ENCODE results near the gene DMD. TPM values are rescaled to one million over a fixed set of nuclear protein-coding genes. Genes with fewer than 3 reads are reported as not detected.

Gene DMD
- total RNA-seq, 4 donors from 2014 or later = 18.7 to 69.5 (median 38.5) TPM

DNA sequence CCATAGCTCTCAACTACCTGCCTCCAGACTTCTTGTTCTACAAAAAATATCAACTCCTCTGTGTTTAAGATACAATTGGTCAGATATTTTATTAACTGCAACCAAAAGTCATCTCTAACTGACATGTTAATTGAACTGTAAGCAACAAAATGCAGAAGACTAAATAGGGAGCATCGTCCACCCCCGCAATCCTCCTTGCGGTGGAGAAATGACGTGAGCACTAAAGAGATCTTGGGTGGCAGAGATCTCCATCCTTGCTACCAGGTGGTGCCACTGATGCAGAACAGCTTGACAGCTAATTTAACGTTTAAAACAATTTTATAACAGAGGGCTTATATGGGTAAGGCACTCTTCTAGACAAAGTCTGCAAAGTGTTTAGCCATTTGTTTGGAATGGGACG lies 1975.1 kb downstream of the DMD start:
- TF ChIP-seq, protein P1, sequence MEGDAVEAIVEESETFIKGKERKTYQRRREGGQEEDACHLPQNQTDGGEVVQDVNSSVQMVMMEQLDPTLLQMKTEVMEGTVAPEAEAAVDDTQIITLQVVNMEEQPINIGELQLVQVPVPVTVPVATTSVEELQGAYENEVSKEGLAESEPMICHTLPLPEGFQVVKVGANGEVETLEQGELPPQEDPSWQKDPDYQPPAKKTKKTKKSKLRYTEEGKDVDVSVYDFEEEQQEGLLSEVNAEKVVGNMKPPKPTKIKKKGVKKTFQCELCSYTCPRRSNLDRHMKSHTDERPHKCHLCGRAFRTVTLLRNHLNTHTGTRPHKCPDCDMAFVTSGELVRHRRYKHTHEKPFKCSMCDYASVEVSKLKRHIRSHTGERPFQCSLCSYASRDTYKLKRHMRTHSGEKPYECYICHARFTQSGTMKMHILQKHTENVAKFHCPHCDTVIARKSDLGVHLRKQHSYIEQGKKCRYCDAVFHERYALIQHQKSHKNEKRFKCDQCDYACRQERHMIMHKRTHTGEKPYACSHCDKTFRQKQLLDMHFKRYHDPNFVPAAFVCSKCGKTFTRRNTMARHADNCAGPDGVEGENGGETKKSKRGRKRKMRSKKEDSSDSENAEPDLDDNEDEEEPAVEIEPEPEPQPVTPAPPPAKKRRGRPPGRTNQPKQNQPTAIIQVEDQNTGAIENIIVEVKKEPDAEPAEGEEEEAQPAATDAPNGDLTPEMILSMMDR (IDR thresholded peaks at IDR 0.05) = no peak
- TF ChIP-seq POLR2A (IDR thresholded peaks at IDR 0.05) (no peak), POLR2AphosphoS5 (IDR thresholded peaks at IDR 0.05) (no peak), EP300 (IDR thresholded peaks at IDR 0.05) (no peak)
- Histone ChIP-seq H3K9me3 (no peaks in the 10 kb centered on the region), H3K4me1 (peaks cover 2% of the 10 kb centered on the region), H3K27ac (no peak overlapping the region), H3K36me3 (no peaks in the 10 kb centered on the region), H3K27me3 (no peaks in the 10 kb centered on the region), H3K4me3 (no peak overlapping the region)
- no peak for DNase-seq (ENCODE audit: low spot score in 2 of 2)
- 59% methylated on average over 6 of the region's 6 CpGs for WGBS

GRCh38 chrX:31233941-31234496 lies 1977.3 kb downstream of the DMD start:
- no peak for DNase-seq (ENCODE audit: low spot score in 2 of 2)
- Histone ChIP-seq H3K4me3 (no peak overlapping the region), H3K27ac (no peak overlapping the region), H3K36me3 (no peaks in the 10 kb centered on the region), H3K27me3 (no peaks in the 10 kb centered on the region), H3K4me1 (peaks cover 2% of the 10 kb centered on the region), H3K9me3 (no peaks in the 10 kb centered on the region)
- TF ChIP-seq EP300 (IDR thresholded peaks at IDR 0.05) = no peak
- TF ChIP-seq, protein P1 (IDR thresholded peaks at IDR 0.05) = no peak
- no peak for TF ChIP-seq POLR2AphosphoS5 (IDR thresholded peaks at IDR 0.05)
- TF ChIP-seq POLR2A (IDR thresholded peaks at IDR 0.05) = no peak
- 35% methylated on average over 4 of the region's 4 CpGs for WGBS

- TF ChIP-seq POLR2AphosphoS5 (IDR thresholded peaks at IDR 0.05) = no peak
- TF ChIP-seq, protein P1 (IDR thresholded peaks at IDR 0.05) = no peak
- TF ChIP-seq EP300 (IDR thresholded peaks at IDR 0.05) = no peak
- TF ChIP-seq POLR2A (IDR thresholded peaks at IDR 0.05) = no peak
- Histone ChIP-seq H3K27me3 (no peaks in the 10 kb centered on the region), H3K9me3 (no peaks in the 10 kb centered on the region), H3K36me3 (no peaks in the 10 kb centered on the region), H3K4me3 (no peak overlapping the region), H3K27ac (no peak overlapping the region), H3K4me1 (peaks cover 5% of the 10 kb centered on the region)
- no peak for DNase-seq (ENCODE audit: low spot score in 2 of 2)
- 72% methylated on average over 3 of the region's 3 CpGs for WGBS
These were observed 1978.8 kb downstream of the DMD start for GRCh38 chrX:31232506-31232905.

DNA sequence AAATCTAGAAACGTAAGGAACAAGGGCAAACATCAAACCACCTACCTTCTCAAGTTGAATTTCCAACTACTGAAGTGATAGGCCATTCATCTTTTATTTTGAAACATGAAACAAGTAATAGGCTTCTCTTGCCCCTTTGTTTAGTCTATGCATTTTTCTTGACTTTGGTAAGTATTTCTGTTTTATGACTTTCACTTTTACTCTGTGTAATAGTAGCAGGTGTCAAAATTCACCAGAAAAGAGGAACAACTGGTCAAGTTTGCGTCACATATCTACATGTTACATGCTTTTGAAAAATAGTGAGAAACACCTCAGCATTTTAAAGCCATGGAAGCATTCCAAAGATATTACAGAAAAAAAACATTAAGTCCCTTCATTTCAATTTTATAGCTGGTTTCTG lies 1982.4 kb downstream of the DMD start:
- Histone ChIP-seq H3K4me3 (no peak overlapping the region), H3K4me1 (peaks cover 8% of the 10 kb centered on the region), H3K27ac (peak overlapping the region; percentile 38), H3K36me3 (no peaks in the 10 kb centered on the region), H3K27me3 (no peaks in the 10 kb centered on the region), H3K9me3 (no peaks in the 10 kb centered on the region)
- no peak for DNase-seq (ENCODE audit: low spot score in 2 of 2)
- 64% methylated on average over 2 of the region's 2 CpGs for WGBS
- TF ChIP-seq POLR2AphosphoS5 (IDR thresholded peaks at IDR 0.05) (no peak), POLR2A (IDR thresholded peaks at IDR 0.05) (no peak), EP300 (IDR thresholded peaks at IDR 0.05) (no peak)
- TF ChIP-seq, protein P1 (IDR thresholded peaks at IDR 0.05) = no peak

DNA sequence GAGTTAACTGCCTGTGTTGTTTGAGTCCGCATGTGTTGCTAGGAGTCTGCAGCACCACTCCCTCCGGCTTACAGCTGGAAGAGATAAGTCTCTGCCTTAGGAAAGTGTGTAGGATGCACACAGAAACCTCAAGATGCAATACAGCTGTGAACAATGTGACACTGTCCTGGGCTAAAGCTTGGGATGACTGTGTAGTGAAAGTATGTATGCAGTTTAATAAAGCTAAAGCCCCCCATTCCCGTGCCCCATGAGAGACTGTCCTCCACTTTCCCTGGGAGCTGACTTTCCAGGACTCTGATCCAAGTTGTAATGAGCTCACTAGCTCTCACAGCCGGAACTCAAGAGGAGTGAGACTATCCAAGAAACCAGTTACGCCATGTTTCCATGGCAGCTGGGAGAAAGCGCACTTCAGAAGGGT lies 1982.9 kb downstream of the DMD start:
- TF ChIP-seq POLR2AphosphoS5 (IDR thresholded peaks at IDR 0.05) (no peak), EP300 (IDR thresholded peaks at IDR 0.05) (no peak), POLR2A (IDR thresholded peaks at IDR 0.05) (no peak)
- TF ChIP-seq, protein P1 (IDR thresholded peaks at IDR 0.05) = no peak
- Histone ChIP-seq H3K4me3 (no peak overlapping the region), H3K27me3 (no peaks in the 10 kb centered on the region), H3K27ac (peak overlapping the region; percentile 38), H3K9me3 (no peaks in the 10 kb centered on the region), H3K36me3 (no peaks in the 10 kb centered on the region), H3K4me1 (peaks cover 8% of the 10 kb centered on the region)
- 58% methylated on average over 6 of the region's 6 CpGs for whole genome bisulfite sequencing
- no peak for DNase-seq (ENCODE audit: low spot score in 2 of 2)
